Neural cell (in vitro differentiated cells): ENCODE data around the gene PAX8.

Experiments
- CTCF ChIP-seq: fragments of 450-650 bp; IDR thresholded peaks from 2 replicates; pipeline ENCODE4 v1.5.1; 2014; ENCODE audit warnings: antibody characterized with exemption, mild to moderate bottlenecking, moderate library complexity; ENCODE audit not compliant: poor library complexity, severe bottlenecking
- EP300 ChIP-seq: fragments of 450-650 bp; conservative IDR thresholded peaks from 2 replicates; pipeline ENCODE4 v1.6.1; 2014; ENCODE audit warnings: antibody characterized with exemption, mild to moderate bottlenecking, moderate library complexity; ENCODE audit not compliant: poor library complexity, severe bottlenecking
- EZH2 ChIP-seq: fragments of 200-600, 300-800 bp; shearing (Covaris generic), sonication (generic); IDR thresholded peaks from 2 replicates; pipeline ENCODE4 v1.6.1; 2014; ENCODE audit warnings: antibody characterized with exemption, low read length, borderline replicate concordance, mild to moderate bottlenecking; ENCODE audit not compliant: insufficient read depth, poor library complexity, severe bottlenecking
- POLR2AphosphoS5 ChIP-seq: IDR thresholded peaks from 2 replicates; pipeline ENCODE4 v1.6.1; 2012
- RAD21 ChIP-seq: fragments of 450-650 bp; conservative IDR thresholded peaks from 2 replicates; pipeline ENCODE4 v1.6.1; 2014; ENCODE audit warnings: antibody characterized with exemption, mild to moderate bottlenecking, moderate library complexity
- REST ChIP-seq: IDR thresholded peaks from 2 replicates; pipeline ENCODE4 v1.6.1; 2012; ENCODE audit warnings: borderline replicate concordance
- SMC3 ChIP-seq: fragments of 450-650 bp; conservative IDR thresholded peaks from 2 replicates; pipeline ENCODE4 v1.6.1; 2014; ENCODE audit warnings: antibody characterized with exemption, mild to moderate bottlenecking, moderate library complexity; ENCODE audit not compliant: poor library complexity
- TAF1 ChIP-seq: IDR thresholded peaks from 2 replicates; pipeline ENCODE4 v1.6.1; 2012; ENCODE audit warnings: low read depth

- no peak for TF ChIP-seq CTCF
- TF ChIP-seq SMC3, result no peak
- TF ChIP-seq REST, result no peak
- TF ChIP-seq POLR2AphosphoS5, result no peak
- TF ChIP-seq EP300, result no peak
- TF ChIP-seq EZH2, result no peak
- no peak for TF ChIP-seq TAF1
- no peak for TF ChIP-seq RAD21
Observed at GRCh38 chr2:113190871-113191270, 87.8 kb downstream of the PAX8 start.
